Hematopoietic multipotent progenitor cell treated with erythropoietin and hydrocortisone succinate and interleukin-3 and kit ligand, for 17 days (in vitro differentiated cells): ENCODE measurements around the gene ATP8B1.

Source experiments
- DNase-seq: peaks from one replicate; pipeline ENCODE4 v3.0.0-alpha.2; 2015; ENCODE audit warnings: low spot score

Gene ATP8B1

GRCh38 chr18:57618910-57619309 lies 184.2 kb downstream of the ATP8B1 start:
- no peak for DNase-seq

GRCh38 chr18:57603871-57604270 lies 199.2 kb downstream of the ATP8B1 start:
- DNase-seq = no peak
